Tibial artery (tissue), 4 donors: ENCODE measurements around the gene SYT4.
"Not testable (repeated sequence)": the region's sequence is repeated elsewhere in the genome, so short reads cannot be mapped to it uniquely, and the experiment has no call there.

Experiments used
- DNase-seq, 2 donors: peaks; one replicate each; pipeline ENCODE4 v3.0.0-alpha.2; 2019
- H3K27ac ChIP-seq, 2 donors: fragments of 200-600 bp; sonication (generic) in 1 of 2; 1 replicate in 1 of 2; 2 replicates in 1 of 2; pipeline ENCODE4 v1.5.1; 2018 to 2019; ENCODE audit warnings: mild to moderate bottlenecking in 1 of 2
- H3K27me3 ChIP-seq, 2 donors: fragments of 200-600 bp; sonication (generic) in 1 of 2; one replicate each; pipeline versions ENCODE4 v1.5.1 to v1.6.0; 2016 to 2019
- H3K36me3 ChIP-seq, 3 donors: fragments of 200-600 bp; sonication (generic) in 2 of 3; one replicate each; pipeline ENCODE4 v1.5.1; 2016 to 2019; ENCODE audit warnings: mild to moderate bottlenecking in 2 of 3
- H3K4me1 ChIP-seq, 4 donors: fragments of 200-600 bp; sonication (generic) in 2 of 4; 1 replicate in 3 of 4; 2 replicates in 1 of 4; pipeline ENCODE4 v1.5.1; 2016 to 2019
- H3K4me3 ChIP-seq, 2 donors: fragments of 200-600 bp; sonication (generic) in 1 of 2; 1 replicate in 1 of 2; 2 replicates in 1 of 2; pipeline ENCODE4 v1.5.1; 2018 to 2019; ENCODE audit warnings: mild to moderate bottlenecking in 2 of 2
- H3K9me3 ChIP-seq, 3 donors: fragments of 200-600 bp; sonication (generic) in 1 of 3; one replicate each; pipeline ENCODE4 v1.5.1; 2016 to 2019
- intact Hi-C: fragments of 100-400 bp; cut with DNase I; formaldehyde crosslinking; loops from one replicate; pipeline ENCODE4 v1.15.0; 2023; ENCODE audit warnings: low total_unique reads
- TF ChIP-seq, protein P1 (sequence below), 2 experiments: fragments of 200-600 bp in 1 of 2; fragments of 450-650 bp in 1 of 2; IDR thresholded peaks; one replicate each; pipeline ENCODE4 v1.5.1; 2017 to 2019; ENCODE audit warnings: antibody characterized with exemption in 2 of 2, mild to moderate bottlenecking in 1 of 2, moderate library complexity in 1 of 2

The SYT4 gene

DNA sequence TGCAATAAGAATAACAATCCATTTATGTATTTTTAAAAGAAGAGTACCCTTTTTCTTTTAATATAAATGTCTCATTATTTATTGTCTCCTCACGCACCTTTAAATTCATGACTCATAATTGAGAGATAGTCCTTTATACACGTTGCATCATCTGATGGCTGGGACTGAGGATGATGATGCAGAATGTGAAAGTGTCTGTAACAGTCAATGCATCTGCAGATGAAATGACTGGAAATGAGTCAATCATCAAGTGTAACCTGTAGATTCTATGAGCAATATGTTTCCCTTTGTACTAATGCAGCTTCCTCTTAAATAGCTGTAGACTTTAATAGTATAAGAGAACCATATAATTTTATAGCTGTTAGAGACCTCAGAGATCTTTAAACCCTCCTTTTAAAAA, 26.1 kb upstream of the SYT4 start:
- TF ChIP-seq, protein P1, sequence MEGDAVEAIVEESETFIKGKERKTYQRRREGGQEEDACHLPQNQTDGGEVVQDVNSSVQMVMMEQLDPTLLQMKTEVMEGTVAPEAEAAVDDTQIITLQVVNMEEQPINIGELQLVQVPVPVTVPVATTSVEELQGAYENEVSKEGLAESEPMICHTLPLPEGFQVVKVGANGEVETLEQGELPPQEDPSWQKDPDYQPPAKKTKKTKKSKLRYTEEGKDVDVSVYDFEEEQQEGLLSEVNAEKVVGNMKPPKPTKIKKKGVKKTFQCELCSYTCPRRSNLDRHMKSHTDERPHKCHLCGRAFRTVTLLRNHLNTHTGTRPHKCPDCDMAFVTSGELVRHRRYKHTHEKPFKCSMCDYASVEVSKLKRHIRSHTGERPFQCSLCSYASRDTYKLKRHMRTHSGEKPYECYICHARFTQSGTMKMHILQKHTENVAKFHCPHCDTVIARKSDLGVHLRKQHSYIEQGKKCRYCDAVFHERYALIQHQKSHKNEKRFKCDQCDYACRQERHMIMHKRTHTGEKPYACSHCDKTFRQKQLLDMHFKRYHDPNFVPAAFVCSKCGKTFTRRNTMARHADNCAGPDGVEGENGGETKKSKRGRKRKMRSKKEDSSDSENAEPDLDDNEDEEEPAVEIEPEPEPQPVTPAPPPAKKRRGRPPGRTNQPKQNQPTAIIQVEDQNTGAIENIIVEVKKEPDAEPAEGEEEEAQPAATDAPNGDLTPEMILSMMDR (IDR thresholded peaks at IDR 0.05), result no peak
- intact Hi-C loops, result no loop called here

GRCh38 chr18:43286187-43286586, 8.9 kb upstream of the SYT4 start:
- H3K36me3 ChIP-seq, H3K27me3 ChIP-seq, H3K27ac ChIP-seq, H3K9me3 ChIP-seq, H3K4me3 ChIP-seq, H3K4me1 ChIP-seq, DNase-seq, intact Hi-C loops: not testable (repeated sequence)

More for the DNA sequence above, 26.1 kb upstream of the SYT4 start:
- Histone ChIP-seq H3K4me3 (no peak overlapping the region), H3K9me3 (no peaks in the 10 kb centered on the region), H3K4me1 (no peaks in the 10 kb centered on the region), H3K27ac (no peak overlapping the region), H3K27me3 (no peaks in the 10 kb centered on the region), H3K36me3 (no peaks in the 10 kb centered on the region)
- DNase-seq, result no peak

- DNase-seq, result no peak
- Histone ChIP-seq H3K4me1 (no peaks in the 10 kb centered on the region), H3K27me3 (no peaks in the 10 kb centered on the region), H3K9me3 (no peaks in the 10 kb centered on the region), H3K36me3 (no peaks in the 10 kb centered on the region), H3K27ac (no peak overlapping the region), H3K4me3 (no peak overlapping the region)
- TF ChIP-seq, protein P1 (IDR thresholded peaks at IDR 0.05), result no peak
- intact Hi-C loops, result no loop called here
Observed at GRCh38 chr18:43283299-43283698, 6.0 kb upstream of the SYT4 start.

- no peak overlapping the region for H3K27ac ChIP-seq
- intact Hi-C loops, result no loop called here
Observed at GRCh38 chr18:43279015-43279744, 1.9 kb upstream of the SYT4 start.

DNA sequence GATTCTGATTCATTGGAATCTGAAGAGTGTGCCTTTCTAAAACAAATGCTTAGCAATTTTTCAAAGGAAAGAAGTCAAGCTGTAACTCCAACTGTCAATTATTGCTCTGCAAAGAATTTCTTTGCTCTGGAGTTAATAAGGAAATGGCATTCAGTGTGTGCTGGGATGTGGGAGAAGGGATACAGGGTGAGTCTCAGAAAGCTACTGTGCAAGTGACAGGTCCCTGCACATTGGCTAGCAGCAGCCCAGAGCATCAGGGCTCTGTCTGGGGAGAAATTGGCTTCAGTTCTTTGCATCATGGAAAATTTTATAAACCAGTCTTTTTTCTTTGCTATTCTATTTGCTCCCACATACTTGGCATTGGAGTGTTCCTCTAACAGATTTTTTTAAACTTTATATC, 1.1 kb upstream of the SYT4 start:
- no peak for DNase-seq
- TF ChIP-seq, protein P1 (IDR thresholded peaks at IDR 0.05), result no peak
- Histone ChIP-seq H3K4me3 (no peak overlapping the region), H3K27me3 (no peaks in the 10 kb centered on the region), H3K9me3 (no peaks in the 10 kb centered on the region), H3K27ac (no peak overlapping the region), H3K4me1 (no peaks in the 10 kb centered on the region), H3K36me3 (no peaks in the 10 kb centered on the region)
- intact Hi-C loops, result no loop called here

More at GRCh38 chr18:43279015-43279744, 1.9 kb upstream of the SYT4 start:
- Histone ChIP-seq H3K4me3 (no peak overlapping the region), H3K9me3 (no peaks in the 10 kb centered on the region), H3K27me3 (no peaks in the 10 kb centered on the region), H3K36me3 (no peaks in the 10 kb centered on the region), H3K4me1 (no peaks in the 10 kb centered on the region)
- no peak for DNase-seq
- TF ChIP-seq, protein P1 (IDR thresholded peaks at IDR 0.05), result no peak

GRCh38 chr18:43276491-43276890, 799 bp downstream of the SYT4 start:
- TF ChIP-seq, protein P1 (IDR thresholded peaks at IDR 0.05), result no peak
- Histone ChIP-seq H3K9me3 (no peaks in the 10 kb centered on the region), H3K4me3 (no peak overlapping the region), H3K36me3 (no peaks in the 10 kb centered on the region), H3K27ac (no peak overlapping the region), H3K27me3 (no peaks in the 10 kb centered on the region), H3K4me1 (no peaks in the 10 kb centered on the region)
- intact Hi-C loops, result no loop called here
- DNase-seq, result no peak
